ENCODE results near the gene DHX8.

GRCh38 chr17:43546319-43547188 is 62.8 kb downstream of the DHX8 start, which contains the start of gene ETV4:
- TF ChIP-seq CTCF (IDR thresholded peaks at IDR 0.05) = no peak
- no peak for TF ChIP-seq POLR2A (IDR thresholded peaks at IDR 0.05)
